GM12878 (cell line): Measurements from ENCODE around the gene GPAT2. TPM values are rescaled to one million over a fixed set of nuclear protein-coding genes. Genes with fewer than 3 reads are reported as not detected.
"Not testable (repeated sequence)": the region's sequence is repeated elsewhere in the genome, so short reads cannot be mapped to it uniquely, and the experiment has no call there.

Experiments used
- ATAC-seq: fragments of 200-7000 bp; cut with Tn5 transposase; 3 replicates; pipeline ENCODE4 v1.9.1; 2020; ENCODE audit warnings: mild to moderate bottlenecking, moderate library complexity
- BruUV-seq: library from RNA; stranded (reverse); fragments of 400-500 nt; replicated peaks from 2 replicates; lab custom pipeline; 2021; lab: Mats Ljungman, UMichigan
- CTCF ChIA-PET: fragments of 300-600 bp; sonication (Branson Sonifier 250); formaldehyde crosslinking; extraction: SDS; loops from one replicate; lab custom pipeline; 2021; ENCODE audit warnings: inconsistent platforms; lab: Yijun Ruan, JAX
- POLR2A ChIA-PET: fragments of 350-600 bp; formaldehyde crosslinking; extraction: SDS; loops from one replicate; lab custom pipeline; 2021; ENCODE audit warnings: inconsistent platforms; lab: Charles Lee
- RAD21 ChIA-PET: fragments of 300-600 bp; sonication (Branson Sonifier 250); formaldehyde crosslinking; loops from one replicate; lab custom pipeline; 2023; ENCODE audit warnings: antibody characterized with exemption; ENCODE audit not compliant: unreplicated experiment; lab: Charles Lee
- SMC1A ChIA-PET: fragments of 300-600 bp; sonication (Branson Sonifier 250); formaldehyde crosslinking; loops from one replicate; lab custom pipeline; 2023; ENCODE audit not compliant: unreplicated experiment, uncharacterized antibody; lab: Charles Lee
- DNase-seq: peaks from one replicate; pipeline ENCODE4 v3.0.0-alpha.2; 2011; ENCODE audit warnings: low read depth, low spot score
- FAIRE-seq: peaks from 3 replicates; lab custom pipeline; 2011; peaks lifted over from hg19 to GRCh38; lab: Jason Lieb, UNC
- H2AFZ ChIP-seq: 2 replicates; pipeline ENCODE4 v1.6.0; 2011; ENCODE audit warnings: low read depth, low read length, control low read depth; ENCODE audit not compliant: control insufficient read depth
- H3K27ac ChIP-seq: 2 replicates; pipeline ENCODE4 v1.5.1; 2011; ENCODE audit warnings: control low read depth; ENCODE audit not compliant: control insufficient read depth, insufficient read depth
- H3K27me3 ChIP-seq, 2 experiments: replicated peaks in 1 of 2; 2 replicates each; pipeline versions ENCODE4 v1.6.0 to v1.6.1; 2011; ENCODE audit warnings: low read length in 1 of 2; ENCODE audit not compliant: control insufficient read depth in 2 of 2, insufficient read depth in 2 of 2
- H3K36me3 ChIP-seq, 2 experiments: 2 replicates each; pipeline ENCODE4 v1.5.1; 2011; ENCODE audit warnings: low read length in 1 of 2; ENCODE audit not compliant: control insufficient read depth in 2 of 2, insufficient read depth in 2 of 2
- H3K4me1 ChIP-seq: 2 replicates; pipeline ENCODE4 v1.6.1; 2011; ENCODE audit warnings: mild to moderate bottlenecking, low read length, moderate library complexity, mixed read lengths; ENCODE audit not compliant: control insufficient read depth, insufficient read depth
- H3K4me2 ChIP-seq: 2 replicates; pipeline ENCODE4 v1.6.0; 2011; ENCODE audit warnings: control low read depth; ENCODE audit not compliant: control insufficient read depth, insufficient read depth
- H3K4me3 ChIP-seq: fragments of 200-600 bp; sonication (generic); 2 replicates; pipeline ENCODE4 v1.5.1; 2016
- H3K79me2 ChIP-seq: 2 replicates; pipeline ENCODE4 v1.6.0; 2011; ENCODE audit warnings: low read length; ENCODE audit not compliant: control insufficient read depth, insufficient read depth
- H3K9ac ChIP-seq: 2 replicates; pipeline ENCODE4 v1.8.0; 2011; ENCODE audit warnings: low read length, control low read depth, mixed read lengths; ENCODE audit not compliant: control insufficient read depth, insufficient read depth
- H3K9me3 ChIP-seq: replicated peaks from 3 replicates; pipeline ENCODE4 v1.5.1; 2011; ENCODE audit warnings: mild to moderate bottlenecking, low read length; ENCODE audit not compliant: control insufficient read depth, insufficient read depth
- H4K20me1 ChIP-seq: 2 replicates; pipeline ENCODE4 v1.6.0; 2011; ENCODE audit not compliant: control insufficient read depth, insufficient read depth
- WGBS: methylation state at CpG from one replicate; pipeline ENCODE4 v1.1.6; 2016; ENCODE audit warnings: low lambda C conversion rate; ENCODE audit not compliant: insufficient replicate concordance, insufficient coverage; ENCODE audit errors: missing lambda C conversion rate; 5-methylcytosine and 5-hydroxymethylcytosine counted together
- in situ Hi-C: fragments of 300-500 bp; cut with MboI; formaldehyde crosslinking; loops from 9 replicates; pipeline ENCODE4 v1.14.3; 2018; ENCODE audit warnings: mixed read lengths
- intact Hi-C: fragments of 100-400 bp; cut with micrococcal nuclease; formaldehyde crosslinking; loops from one replicate; pipeline ENCODE4 v1.14.2; 2022; ENCODE audit not compliant: unreplicated experiment
- polyA plus RNA-seq, 11 experiments: library from polyadenylated mRNA; depleted of rRNA in 4 of 11; unstranded in 6 of 11; stranded (reverse) in 5 of 11; fragments of >200 nt; fragmentation: Nextera tagmentation in 4 of 11; fragmentation: Illumina TruSeq in 1 of 11; extraction: Ambion mirVana in 4 of 11; extraction: Trizol in 1 of 11; gene quantifications; 1 replicate in 1 of 11; 2 replicates in 10 of 11; pipeline versions ENCODE4 v1.2.1 to v1.2.3, GENCODE V29; 2011 to 2016; ENCODE audit warnings: inconsistent platforms in 2 of 11, missing spikeins in 2 of 11, low read depth in 1 of 11
- total RNA-seq, 4 experiments: library from RNA; depleted of rRNA in 3 of 4; stranded (reverse); fragments of >200 nt in 3 of 4; fragmentation: Illumina TruSeq in 1 of 4; extraction: Trizol in 1 of 4; gene quantifications; 2 replicates each; pipeline versions ENCODE4 v1.2.1 to v1.2.3, GENCODE V29; 2013 to 2021

Gene GPAT2
- total and polyA plus RNA-seq, 10 of the 15 experiments (the other 5 are each of a cell fraction or from before 2014, with no cell fraction given): 0.04 to 0.05 TPM; not detected in 8

DNA sequence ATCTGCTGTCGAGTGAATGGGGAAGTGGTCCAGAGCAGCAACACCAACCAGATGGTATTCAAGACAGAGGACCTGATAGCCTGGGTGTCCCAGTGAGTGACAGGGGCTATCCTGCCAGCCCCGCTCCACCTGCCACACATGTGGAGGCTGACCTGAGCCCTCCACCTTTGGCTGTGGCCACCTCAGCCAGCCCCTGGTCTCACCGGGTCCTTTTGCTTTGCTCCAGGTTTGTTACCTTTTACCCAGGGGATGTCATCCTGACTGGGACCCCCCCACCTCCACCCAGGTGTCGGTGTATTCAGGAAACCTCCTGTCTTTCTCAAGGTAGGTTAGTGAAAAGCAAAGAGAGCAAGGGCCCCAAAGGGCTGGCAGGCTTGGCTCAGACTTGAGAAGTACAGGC lies 13.6 kb downstream of the GPAT2 start:
- H3K4me2 ChIP-seq, SMC1A ChIA-PET, DNase-seq, ATAC-seq, BruUV-seq, H3K4me1 ChIP-seq, FAIRE-seq, H3K4me3 ChIP-seq, H3K9ac ChIP-seq, H2AFZ ChIP-seq, H3K79me2 ChIP-seq, H3K36me3 ChIP-seq, intact Hi-C loops, H3K9me3 ChIP-seq, POLR2A ChIA-PET, H3K27ac ChIP-seq, RAD21 ChIA-PET, H4K20me1 ChIP-seq, H3K27me3 ChIP-seq: not testable (repeated sequence)
- CTCF ChIA-PET: interaction anchor here (0.7 to 2.9 kb wide), 3 partner anchors 29 to 154 kb away, joined by 3 to 39 read pairs (median 10); no protein-coding TSS in a partner anchor
- in situ Hi-C loops: loop anchor here (25.0 kb wide), 1 partner anchor 241 kb away; the partner anchor contains the start of genes CIAO1 and TMEM127
- WGBS: 74% methylated on average over 4 of the region's 4 CpGs

DNA sequence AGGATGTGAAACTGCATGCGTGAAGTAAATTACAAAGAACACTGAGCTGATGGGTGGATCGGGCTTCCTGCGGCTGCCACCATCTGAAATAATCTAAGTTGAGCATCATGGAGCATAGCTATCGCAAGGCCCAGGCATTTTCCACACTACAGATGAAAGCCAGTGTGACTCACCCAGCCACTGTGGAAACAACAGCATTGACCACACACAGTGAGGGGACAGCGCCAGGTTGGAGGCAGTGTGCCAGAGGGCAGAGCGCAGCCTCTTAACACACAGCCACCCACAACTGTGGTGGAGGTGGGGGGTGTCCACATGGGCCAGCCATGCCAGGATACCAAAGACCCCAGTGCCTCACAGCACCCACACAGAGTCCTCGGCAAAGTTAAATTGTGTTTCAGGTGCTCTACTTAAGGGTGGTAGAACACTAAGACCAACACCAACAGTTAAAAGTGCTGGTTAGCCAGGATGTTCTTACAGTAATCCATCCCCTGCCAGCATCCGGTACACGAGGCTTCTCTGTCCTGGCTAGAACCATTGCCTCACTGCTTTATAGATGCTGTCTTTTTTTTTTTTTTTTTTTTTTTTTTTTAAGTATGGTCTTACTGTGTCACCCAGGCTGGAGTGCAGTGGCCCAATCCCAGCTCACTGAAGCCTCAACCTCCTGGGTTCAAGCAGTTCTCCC lies 14.7 kb downstream of the GPAT2 start:
- H3K9me3 ChIP-seq, POLR2A ChIA-PET, H3K4me1 ChIP-seq, BruUV-seq, H3K27ac ChIP-seq, intact Hi-C loops, SMC1A ChIA-PET, ATAC-seq, H3K4me3 ChIP-seq, H3K36me3 ChIP-seq, H2AFZ ChIP-seq, H3K9ac ChIP-seq, FAIRE-seq, H3K79me2 ChIP-seq, RAD21 ChIA-PET, H3K27me3 ChIP-seq, CTCF ChIA-PET, H3K4me2 ChIP-seq, DNase-seq, H4K20me1 ChIP-seq: not testable (repeated sequence)
- WGBS: 81% methylated on average over 3 of the region's 9 CpGs
- in situ Hi-C loops: loop anchor here (10.0 to 25.0 kb wide), 2 partner anchors 55 to 242 kb away; partner anchors contain the start of genes CIAO1 and TMEM127

DNA sequence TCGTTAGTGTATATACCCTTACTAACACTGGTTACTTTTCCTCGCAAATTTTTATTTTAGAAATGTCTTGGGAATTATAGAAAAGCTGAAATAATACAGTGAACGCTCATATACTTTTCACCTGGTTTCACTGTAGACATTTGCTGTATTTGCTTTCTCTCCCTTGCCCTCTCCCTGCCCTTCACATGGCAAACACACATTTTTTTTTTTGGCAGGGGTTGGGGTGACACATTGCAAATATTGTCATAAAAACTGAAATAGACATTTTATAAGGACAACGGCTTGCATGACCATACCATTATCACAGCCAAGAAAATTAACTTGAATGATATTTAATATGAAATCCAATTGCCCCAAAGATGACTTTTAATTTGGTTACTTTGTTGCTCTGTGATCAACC lies 18.4 kb downstream of the GPAT2 start:
- H2AFZ ChIP-seq, CTCF ChIA-PET, H3K4me1 ChIP-seq, H3K4me3 ChIP-seq, H3K27ac ChIP-seq, ATAC-seq, H3K4me2 ChIP-seq, H3K79me2 ChIP-seq, H3K9me3 ChIP-seq, BruUV-seq, RAD21 ChIA-PET, intact Hi-C loops, H3K9ac ChIP-seq, DNase-seq, POLR2A ChIA-PET, H4K20me1 ChIP-seq, FAIRE-seq, SMC1A ChIA-PET, H3K36me3 ChIP-seq, H3K27me3 ChIP-seq: not testable (repeated sequence)
- WGBS: 79% methylated on average over 4 of the region's 4 CpGs
- in situ Hi-C loops: loop anchor here (10.0 to 25.0 kb wide), 2 partner anchors 58 to 246 kb away; partner anchors contain the start of genes CIAO1 and TMEM127
